K562 (cell line): ENCODE data around the gene SEC24B. TPM values are rescaled to one million over a fixed set of nuclear protein-coding genes. Genes with fewer than 3 reads are reported as not detected.
A peak's percentile ranks its signal among the peaks of the same experiment; 100 is the strongest.
"Not testable (repeated sequence)": the region's sequence is repeated elsewhere in the genome, so short reads cannot be mapped to it uniquely, and the experiment has no call there.

Experiments used
- ATAC-seq: fragments of 200-7000 bp; cut with Tn5 transposase; 3 replicates; pipeline ENCODE4 v1.9.1; 2020; ENCODE audit warnings: moderate library complexity
- BruUV-seq: library from RNA; stranded (reverse); fragments of 400-500 nt; replicated peaks from 2 replicates; lab custom pipeline; 2021; lab: Mats Ljungman, UMichigan
- CTCF ChIA-PET: fragments of 300-600 bp; formaldehyde crosslinking; extraction: SDS; loops from one replicate; lab custom pipeline; 2021; ENCODE audit warnings: low intra/inter-chr PET ratio; lab: Yijun Ruan, JAX
- POLR2A ChIA-PET: fragments of 300-600, 350-650 bp; sonication (Branson Sonifier 250); formaldehyde crosslinking; extraction: SDS; loops from one replicate; lab custom pipeline; 2021; ENCODE audit warnings: antibody characterized with exemption, inconsistent platforms; lab: Yijun Ruan, JAX
- DNase-seq, 4 experiments: peaks; one replicate each; pipeline versions ENCODE4 v3.0.0 to v3.0.0-alpha.2; 2011 to 2018; ENCODE audit warnings: low spot score in 3 of 4, mixed read lengths in 3 of 4; ENCODE audit errors: extremely low read depth in 1 of 4
- FAIRE-seq: peaks from 2 replicates; lab custom pipeline; 2011; peaks lifted over from hg19 to GRCh38; lab: Jason Lieb, UNC
- H2AFZ ChIP-seq: 2 replicates; pipeline ENCODE4 v1.6.0; 2011; ENCODE audit warnings: low read depth, low read length, control low read depth, inconsistent platforms
- H3K27ac ChIP-seq: fragments of 200-600 bp; 3 replicates; pipeline ENCODE4 v1.8.0; 2011; ENCODE audit warnings: low read depth, mild to moderate bottlenecking, control low read depth, inconsistent platforms, low read length, moderate library complexity, mixed read lengths; ENCODE audit errors: extremely low read depth
- H3K27me3 ChIP-seq, 2 experiments: fragments of 300-600 bp in 1 of 2; 2 replicates in 1 of 2; 3 replicates in 1 of 2; pipeline versions ENCODE4 v1.6.0 to v1.8.0; 2011; ENCODE audit warnings: inconsistent platforms in 2 of 2, low read length in 2 of 2, mild to moderate bottlenecking in 1 of 2, mixed read lengths in 1 of 2, moderate library complexity in 1 of 2; ENCODE audit not compliant: control insufficient read depth in 2 of 2, insufficient read depth in 2 of 2
- H3K36me3 ChIP-seq: fragments of 300-600 bp; 3 replicates; pipeline ENCODE4 v1.8.0; 2011; ENCODE audit warnings: mild to moderate bottlenecking, low read length, inconsistent platforms; ENCODE audit not compliant: control insufficient read depth, insufficient read depth
- H3K4me1 ChIP-seq, 2 experiments: fragments of 200-600 bp in 1 of 2; replicated peaks in 1 of 2; 2 replicates in 1 of 2; 3 replicates in 1 of 2; pipeline versions ENCODE4 v1.5.1 to v1.8.0; 2011; ENCODE audit warnings: inconsistent platforms in 2 of 2, low read length in 2 of 2, mild to moderate bottlenecking in 1 of 2, mixed read lengths in 1 of 2, moderate library complexity in 1 of 2; ENCODE audit not compliant: control insufficient read depth in 2 of 2, insufficient read depth in 2 of 2
- H3K4me2 ChIP-seq: 2 replicates; pipeline ENCODE4 v1.6.1; 2011; ENCODE audit warnings: low read length, control low read depth, inconsistent platforms, mixed read lengths; ENCODE audit not compliant: insufficient read depth
- H3K4me3 ChIP-seq: fragments of 200-600 bp; sonication (generic), shearing (Covaris generic); 2 replicates; pipeline ENCODE4 v1.5.1; 2016; ENCODE audit warnings: control low read depth, inconsistent platforms
- H3K79me2 ChIP-seq: fragments of 200-600 bp; 3 replicates; pipeline ENCODE4 v1.8.0; 2011; ENCODE audit warnings: low read length, inconsistent platforms; ENCODE audit not compliant: control insufficient read depth, insufficient read depth
- H3K9ac ChIP-seq, 2 experiments: 2 replicates each; pipeline versions ENCODE4 v1.6.0 to v1.6.1; 2011; ENCODE audit warnings: low read depth in 2 of 2, low read length in 2 of 2, control low read depth in 1 of 2, inconsistent platforms in 1 of 2, mild to moderate bottlenecking in 1 of 2, mixed read lengths in 1 of 2; ENCODE audit not compliant: insufficient read depth in 1 of 2
- H3K9me1 ChIP-seq: one replicate; pipeline ENCODE4 v1.6.0; 2011; ENCODE audit warnings: inconsistent platforms, mild to moderate bottlenecking, low read length, moderate library complexity; ENCODE audit not compliant: control insufficient read depth, insufficient read depth
- H3K9me3 ChIP-seq: replicated peaks from 2 replicates; pipeline ENCODE4 v1.5.1; 2011; ENCODE audit warnings: low read depth, low read length, inconsistent platforms; ENCODE audit not compliant: control insufficient read depth, insufficient read depth
- H4K20me1 ChIP-seq: replicated peaks from 2 replicates; pipeline ENCODE4 v1.6.1; 2011; ENCODE audit warnings: low read length, inconsistent platforms, mixed read lengths; ENCODE audit not compliant: control insufficient read depth, insufficient read depth
- DNMT1 ChIP-seq: fragments of 450-650 bp; IDR thresholded peaks from 2 replicates; pipeline ENCODE4 v1.6.1; 2016; ENCODE audit warnings: antibody characterized with exemption, mild to moderate bottlenecking
- GATAD2A ChIP-seq: fragments of 450-650 bp; IDR thresholded peaks from 2 replicates; pipeline ENCODE4 v1.6.1; 2017
- MAFK ChIP-seq: IDR thresholded peaks from 2 replicates; pipeline ENCODE4 v1.6.1; 2011; ENCODE audit warnings: low read length, improper control_type of control experiment
- MEIS2 ChIP-seq: fragments of 450-650 bp; IDR thresholded peaks from 2 replicates; pipeline ENCODE4 v1.6.1; 2014; ENCODE audit warnings: mild to moderate bottlenecking; ENCODE audit not compliant: partially characterized antibody
- NFYB ChIP-seq: IDR thresholded peaks from 2 replicates; pipeline ENCODE4 v1.6.1; 2011; ENCODE audit warnings: mild to moderate bottlenecking, moderate library complexity; ENCODE audit not compliant: insufficient read length; ENCODE audit errors: extremely low read depth
- POLR2G ChIP-seq: fragments of 200-400 bp; formaldehyde crosslinking; IDR thresholded peaks from 2 replicates; pipeline ENCODE4 v1.6.1; 2017; ENCODE audit warnings: low read depth, mild to moderate bottlenecking, antibody characterized with exemption, low read length, moderate library complexity
- RBM25 ChIP-seq: fragments of 200-400 bp; formaldehyde crosslinking; IDR thresholded peaks from 2 replicates; pipeline ENCODE4 v1.6.1; 2018; ENCODE audit warnings: low read length, low read depth, moderate library complexity; ENCODE audit not compliant: severe bottlenecking
- WGBS: fragments of 100-300 bp; shearing (Covaris generic); methylation state at CpG from one replicate; pipeline ENCODE4 v1.1.6; 2016; ENCODE audit warnings: low coverage, mixed read lengths; ENCODE audit not compliant: insufficient coverage; ENCODE audit errors: missing lambda C conversion rate; 5-methylcytosine and 5-hydroxymethylcytosine counted together
- in situ Hi-C: fragments of 300-500 bp; cut with MboI; formaldehyde crosslinking; loops from 4 replicates; pipeline ENCODE4 v1.15.0; 2018; ENCODE audit warnings: inconsistent platforms, mixed read lengths
- intact Hi-C: fragments of 100-400 bp; cut with micrococcal nuclease; formaldehyde crosslinking; loops from 2 replicates; pipeline ENCODE4 v1.14.2; 2022
- polyA plus RNA-seq, 8 experiments: library from polyadenylated mRNA; depleted of rRNA in 4 of 8; stranded (reverse) in 5 of 8; unstranded in 3 of 8; fragments of >200 nt; fragmentation: Nextera tagmentation in 2 of 8; fragmentation: Illumina TruSeq in 1 of 8; extraction: Ambion mirVana in 2 of 8; extraction: Trizol in 1 of 8; gene quantifications; 2 replicates each; pipeline versions ENCODE4 v1.2.1 to v1.2.3, GENCODE V29; 2011 to 2014; ENCODE audit warnings: inconsistent platforms in 1 of 8, missing spikeins in 1 of 8
- total RNA-seq, 7 experiments: library from RNA; depleted of rRNA in 6 of 7; stranded (reverse); fragments of >200 nt in 6 of 7; fragmentation: Illumina TruSeq in 2 of 7; extraction: Trizol in 2 of 7; gene quantifications; 2 replicates each; pipeline versions ENCODE4 v1.2.1 to v1.2.3, GENCODE V29; 2011 to 2021; ENCODE audit warnings: low replicate concordance in 1 of 7
- TF ChIP-seq, protein P1 (sequence below): fragments of 450-650 bp; IDR thresholded peaks from 2 replicates; pipeline ENCODE4 v1.6.1; 2016
- TF ChIP-seq, protein P2 (sequence below), 2 experiments: IDR thresholded peaks in 1 of 2; conservative IDR thresholded peaks in 1 of 2; 2 replicates each; pipeline ENCODE4 v1.6.1; 2016; ENCODE audit warnings: low read depth in 2 of 2, mild to moderate bottlenecking in 1 of 2, missing compliant biosample characterization in 1 of 2, missing genetic modification characterization in 1 of 2, moderate library complexity in 1 of 2

The SEC24B gene
- total and polyA plus RNA-seq, 9 of the 15 experiments (the other 6 are each of a cell fraction or from before 2014, with no cell fraction given): 6.3 to 46.4 (median 17.1) TPM

GRCh38 chr4:109557433-109557832, 123.8 kb downstream of the SEC24B start:
- BruUV-seq: no TSS peak
- H2AFZ ChIP-seq: no peak overlapping the region
- no peak overlapping the region for H3K4me2 ChIP-seq
- ChIA-PET CTCF (no interaction called here), POLR2A (no interaction called here)
- H3K36me3 ChIP-seq: no peaks in the 10 kb centered on the region
- in situ Hi-C loops (no loop called here), intact Hi-C loops (no loop called here)
- H3K9me3 ChIP-seq: 0 out of 2 replicates have a peak, but pooled peaks cover 2% of the 10 kb centered on the region
- WGBS: 85% methylated on average over 14 of the region's 28 CpGs
- H3K9ac ChIP-seq: no peak overlapping the region
- no peak for FAIRE-seq
- H3K27ac ChIP-seq: no peak overlapping the region
- no peaks in the 10 kb centered on the region for H3K9me1 ChIP-seq
- TF ChIP-seq DNMT1 (no peak), POLR2G (0 out of 2 replicates have a peak, but pooled peaks have one; percentile 13), GATAD2A (no peak), MAFK (no peak)
- DNase-seq: no peak
- H3K4me3 ChIP-seq: no peak overlapping the region
- no peaks in the 10 kb centered on the region for H3K79me2 ChIP-seq
- peaks cover 5 to 17% of the 10 kb centered on the region in 2 experiments; a peak in 4 of 5 replicates for H3K4me1 ChIP-seq
- H3K27me3 ChIP-seq: peaks cover 0 to 4% of the 10 kb centered on the region in 2 experiments; a peak in 1 of 5 replicates
- ATAC-seq: no peak
- no peaks in the 10 kb centered on the region for H4K20me1 ChIP-seq

DNA sequence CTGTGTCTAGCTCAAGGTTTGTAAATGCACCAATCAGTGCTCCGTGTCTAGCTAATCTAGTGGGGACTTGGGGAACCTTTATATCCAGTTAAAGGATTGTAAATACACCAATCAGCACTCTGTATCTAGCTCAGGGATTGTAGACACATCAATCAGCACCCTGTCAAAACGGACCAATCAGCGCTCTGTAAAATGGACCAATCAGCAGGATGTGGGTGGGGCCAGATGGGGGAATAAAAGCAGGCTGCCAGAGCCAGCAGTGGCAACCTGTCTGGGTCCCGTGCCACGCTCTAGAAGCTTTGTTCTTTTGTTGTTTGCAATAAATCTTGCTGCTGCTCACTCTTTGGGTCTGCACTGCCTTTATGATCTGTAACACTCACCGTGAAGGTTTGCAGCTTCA, 124.5 kb downstream of the SEC24B start:
- H3K27me3 ChIP-seq, intact Hi-C loops, H3K9me1 ChIP-seq, H3K9ac ChIP-seq, in situ Hi-C loops, H3K4me3 ChIP-seq, H3K36me3 ChIP-seq, H3K9me3 ChIP-seq, H3K27ac ChIP-seq, ATAC-seq, POLR2A ChIA-PET: not testable (repeated sequence)
- WGBS: 72% methylated on average over 6 of the region's 6 CpGs
- TF ChIP-seq, protein P1, sequence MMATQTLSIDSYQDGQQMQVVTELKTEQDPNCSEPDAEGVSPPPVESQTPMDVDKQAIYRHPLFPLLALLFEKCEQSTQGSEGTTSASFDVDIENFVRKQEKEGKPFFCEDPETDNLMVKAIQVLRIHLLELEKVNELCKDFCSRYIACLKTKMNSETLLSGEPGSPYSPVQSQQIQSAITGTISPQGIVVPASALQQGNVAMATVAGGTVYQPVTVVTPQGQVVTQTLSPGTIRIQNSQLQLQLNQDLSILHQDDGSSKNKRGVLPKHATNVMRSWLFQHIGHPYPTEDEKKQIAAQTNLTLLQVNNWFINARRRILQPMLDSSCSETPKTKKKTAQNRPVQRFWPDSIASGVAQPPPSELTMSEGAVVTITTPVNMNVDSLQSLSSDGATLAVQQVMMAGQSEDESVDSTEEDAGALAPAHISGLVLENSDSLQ: peak; percentile 70; the same call in 1 of the 2 replicates
- TF ChIP-seq, protein P2, sequence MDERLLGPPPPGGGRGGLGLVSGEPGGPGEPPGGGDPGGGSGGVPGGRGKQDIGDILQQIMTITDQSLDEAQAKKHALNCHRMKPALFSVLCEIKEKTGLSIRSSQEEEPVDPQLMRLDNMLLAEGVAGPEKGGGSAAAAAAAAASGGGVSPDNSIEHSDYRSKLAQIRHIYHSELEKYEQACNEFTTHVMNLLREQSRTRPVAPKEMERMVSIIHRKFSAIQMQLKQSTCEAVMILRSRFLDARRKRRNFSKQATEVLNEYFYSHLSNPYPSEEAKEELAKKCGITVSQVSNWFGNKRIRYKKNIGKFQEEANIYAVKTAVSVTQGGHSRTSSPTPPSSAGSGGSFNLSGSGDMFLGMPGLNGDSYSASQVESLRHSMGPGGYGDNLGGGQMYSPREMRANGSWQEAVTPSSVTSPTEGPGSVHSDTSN (CRISPR knock-in tag; IDR thresholded peaks at IDR 0.05; ENCODE audit: low read depth): not testable (repeated sequence)
- TF ChIP-seq, protein P2 (tag; conservative IDR thresholded peaks at IDR 0.05; ENCODE audit: low read depth): peak; percentile 52
- peak; percentile 79 for TF ChIP-seq MEIS2
- peak; percentile 72 for TF ChIP-seq NFYB
- peak; percentile 25 for TF ChIP-seq RBM25
- TF ChIP-seq, all 486 proteins: peak for 5; not testable (repeated sequence) for 481
- H4K20me1 ChIP-seq, FAIRE-seq, CTCF ChIA-PET, DNase-seq, H2AFZ ChIP-seq, H3K4me2 ChIP-seq, H3K79me2 ChIP-seq, BruUV-seq: not testable (repeated sequence)
- H3K4me1 ChIP-seq: peaks cover 5 to 17% of the 10 kb centered on the region in 2 experiments; a peak in 4 of 5 replicates
